Astrocyte of the spinal cord (primary cell): ENCODE measurements around the gene KCNMB1.
"Not testable (repeated sequence)": the region's sequence is repeated elsewhere in the genome, so short reads cannot be mapped to it uniquely, and the experiment has no call there.

Experiments
- DNase-seq: peaks from one replicate; pipeline ENCODE4 v3.0.0; 2011; ENCODE audit warnings: low read depth, low spot score
- H3K4me3 ChIP-seq: 2 replicates; pipeline ENCODE4 v1.5.1; 2011; ENCODE audit warnings: low read depth, mild to moderate bottlenecking, low read length, moderate library complexity
- in situ Hi-C: cut with HindIII; loops from 2 replicates; pipeline ENCODE4 v1.10.0; 2017; ENCODE audit warnings: low sequenced_read_pairs
- TF ChIP-seq, protein P1 (sequence below): IDR thresholded peaks from 2 replicates; pipeline ENCODE4 v1.5.1; 2012; ENCODE audit warnings: low read depth, mild to moderate bottlenecking, low read length, inconsistent platforms

The KCNMB1 gene

GRCh38 chr5:170377027-170377426 is 12.1 kb downstream of the KCNMB1 start:
- no peak overlapping the region for H3K4me3 ChIP-seq
- DNase-seq = no peak
- TF ChIP-seq, protein P1, sequence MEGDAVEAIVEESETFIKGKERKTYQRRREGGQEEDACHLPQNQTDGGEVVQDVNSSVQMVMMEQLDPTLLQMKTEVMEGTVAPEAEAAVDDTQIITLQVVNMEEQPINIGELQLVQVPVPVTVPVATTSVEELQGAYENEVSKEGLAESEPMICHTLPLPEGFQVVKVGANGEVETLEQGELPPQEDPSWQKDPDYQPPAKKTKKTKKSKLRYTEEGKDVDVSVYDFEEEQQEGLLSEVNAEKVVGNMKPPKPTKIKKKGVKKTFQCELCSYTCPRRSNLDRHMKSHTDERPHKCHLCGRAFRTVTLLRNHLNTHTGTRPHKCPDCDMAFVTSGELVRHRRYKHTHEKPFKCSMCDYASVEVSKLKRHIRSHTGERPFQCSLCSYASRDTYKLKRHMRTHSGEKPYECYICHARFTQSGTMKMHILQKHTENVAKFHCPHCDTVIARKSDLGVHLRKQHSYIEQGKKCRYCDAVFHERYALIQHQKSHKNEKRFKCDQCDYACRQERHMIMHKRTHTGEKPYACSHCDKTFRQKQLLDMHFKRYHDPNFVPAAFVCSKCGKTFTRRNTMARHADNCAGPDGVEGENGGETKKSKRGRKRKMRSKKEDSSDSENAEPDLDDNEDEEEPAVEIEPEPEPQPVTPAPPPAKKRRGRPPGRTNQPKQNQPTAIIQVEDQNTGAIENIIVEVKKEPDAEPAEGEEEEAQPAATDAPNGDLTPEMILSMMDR = no peak
- in situ Hi-C loops = no loop called here

DNA sequence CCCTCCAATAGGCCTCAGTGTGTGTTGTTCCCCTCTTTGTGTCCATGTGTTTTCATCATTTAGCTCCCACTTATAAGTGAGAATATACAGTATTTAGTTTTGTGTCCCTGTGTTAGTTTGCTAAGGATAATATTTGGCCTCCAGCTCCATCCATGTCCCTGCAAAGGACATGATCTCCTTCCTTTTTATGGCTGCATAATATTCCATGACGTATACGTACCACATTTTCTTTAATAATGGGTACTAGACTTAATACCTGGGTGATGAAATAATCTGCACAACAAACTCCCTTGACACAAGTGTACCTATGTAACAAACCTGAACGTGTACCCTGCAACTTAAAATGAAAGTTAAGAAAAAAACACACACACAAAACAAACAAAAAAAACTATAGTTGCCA is 12.6 kb downstream of the KCNMB1 start:
- in situ Hi-C loops, H3K4me3 ChIP-seq, DNase-seq: not testable (repeated sequence)

DNA sequence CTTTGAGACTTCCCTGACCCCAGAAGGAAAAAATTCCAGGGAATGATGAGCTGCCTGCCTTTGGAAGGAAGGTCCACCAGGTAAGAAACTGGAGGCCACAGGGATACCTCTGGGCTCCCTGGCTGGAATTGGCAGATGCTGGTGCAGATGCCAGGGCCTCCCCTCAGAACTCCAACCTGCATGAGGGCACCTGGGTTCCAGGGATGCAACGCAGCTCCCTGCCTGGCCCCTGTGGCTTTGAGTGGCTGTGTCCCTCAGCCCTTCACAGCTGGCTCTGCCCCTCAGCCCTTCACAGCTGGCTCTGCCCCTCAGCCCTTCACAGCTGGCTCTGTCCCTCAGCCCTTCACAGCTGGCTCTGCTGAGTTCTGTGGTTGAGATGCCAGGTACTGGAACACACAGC is 13.9 kb downstream of the KCNMB1 start:
- in situ Hi-C loops = no loop called here
- no peak for DNase-seq
- no peak overlapping the region for H3K4me3 ChIP-seq
- TF ChIP-seq, protein P1 = no peak

- in situ Hi-C loops = no loop called here
- TF ChIP-seq, protein P1 = no peak
- H3K4me3 ChIP-seq = no peak overlapping the region
- no peak for DNase-seq
Measured at GRCh38 chr5:170372971-170373370, 16.2 kb downstream of the KCNMB1 start.

DNA sequence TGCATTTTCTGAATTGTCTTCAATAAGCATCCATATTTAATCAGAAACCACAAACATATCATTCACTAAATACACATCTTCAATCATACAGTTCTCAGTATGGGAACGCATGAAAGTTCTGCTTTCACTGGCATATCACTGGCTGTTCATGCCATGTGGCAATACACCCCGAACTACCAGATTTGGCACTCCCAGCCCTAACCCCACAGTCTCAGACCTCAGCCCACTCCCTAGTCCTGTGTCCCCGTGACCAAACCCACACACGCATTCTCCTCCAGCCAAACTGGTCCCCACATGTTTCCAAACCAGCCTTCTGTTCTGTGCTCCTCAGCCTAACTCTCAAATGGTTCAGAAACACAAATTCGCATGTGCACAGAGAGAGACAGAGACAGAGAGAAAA is 20.6 kb downstream of the KCNMB1 start:
- TF ChIP-seq, protein P1 = no peak
- DNase-seq = no peak
- no peak overlapping the region for H3K4me3 ChIP-seq
- in situ Hi-C loops = no loop called here

GRCh38 chr5:170366276-170366675 is 22.9 kb downstream of the KCNMB1 start:
- in situ Hi-C loops = no loop called here
- H3K4me3 ChIP-seq = no peak overlapping the region
- DNase-seq = no peak
- TF ChIP-seq, protein P1 = no peak

GRCh38 chr5:170365831-170366230 is 23.3 kb downstream of the KCNMB1 start:
- in situ Hi-C loops = no loop called here
- DNase-seq = no peak
- no peak overlapping the region for H3K4me3 ChIP-seq
- TF ChIP-seq, protein P1 = no peak
